K562 (cell line): ENCODE data around the gene MOB1A. TPM values are rescaled to one million over a fixed set of nuclear protein-coding genes. Genes with fewer than 3 reads are reported as not detected.

Experiments
- ATAC-seq: fragments of 200-7000 bp; cut with Tn5 transposase; 3 replicates; pipeline ENCODE4 v1.9.1; 2020; ENCODE audit warnings: moderate library complexity
- BruUV-seq: library from RNA; stranded (reverse); fragments of 400-500 nt; replicated peaks from 2 replicates; lab custom pipeline; 2021; lab: Mats Ljungman, UMichigan
- CTCF ChIA-PET: fragments of 300-600 bp; formaldehyde crosslinking; extraction: SDS; loops from one replicate; lab custom pipeline; 2021; ENCODE audit warnings: low intra/inter-chr PET ratio; lab: Yijun Ruan, JAX
- POLR2A ChIA-PET: fragments of 300-600, 350-650 bp; sonication (Branson Sonifier 250); formaldehyde crosslinking; extraction: SDS; loops from one replicate; lab custom pipeline; 2021; ENCODE audit warnings: antibody characterized with exemption, inconsistent platforms; lab: Yijun Ruan, JAX
- DNase-seq, 4 experiments: peaks; one replicate each; pipeline versions ENCODE4 v3.0.0 to v3.0.0-alpha.2; 2011 to 2018; ENCODE audit warnings: low spot score in 3 of 4, mixed read lengths in 3 of 4; ENCODE audit errors: extremely low read depth in 1 of 4
- FAIRE-seq: peaks from 2 replicates; lab custom pipeline; 2011; peaks lifted over from hg19 to GRCh38; lab: Jason Lieb, UNC
- H2AFZ ChIP-seq: 2 replicates; pipeline ENCODE4 v1.6.0; 2011; ENCODE audit warnings: low read depth, low read length, control low read depth, inconsistent platforms
- H3K27ac ChIP-seq: fragments of 200-600 bp; 3 replicates; pipeline ENCODE4 v1.8.0; 2011; ENCODE audit warnings: low read depth, mild to moderate bottlenecking, control low read depth, inconsistent platforms, low read length, moderate library complexity, mixed read lengths; ENCODE audit errors: extremely low read depth
- H3K27me3 ChIP-seq, 2 experiments: fragments of 300-600 bp in 1 of 2; 2 replicates in 1 of 2; 3 replicates in 1 of 2; pipeline versions ENCODE4 v1.6.0 to v1.8.0; 2011; ENCODE audit warnings: inconsistent platforms in 2 of 2, low read length in 2 of 2, mild to moderate bottlenecking in 1 of 2, mixed read lengths in 1 of 2, moderate library complexity in 1 of 2; ENCODE audit not compliant: control insufficient read depth in 2 of 2, insufficient read depth in 2 of 2
- H3K36me3 ChIP-seq: fragments of 300-600 bp; 3 replicates; pipeline ENCODE4 v1.8.0; 2011; ENCODE audit warnings: mild to moderate bottlenecking, low read length, inconsistent platforms; ENCODE audit not compliant: control insufficient read depth, insufficient read depth
- H3K4me1 ChIP-seq, 2 experiments: fragments of 200-600 bp in 1 of 2; replicated peaks in 1 of 2; 2 replicates in 1 of 2; 3 replicates in 1 of 2; pipeline versions ENCODE4 v1.5.1 to v1.8.0; 2011; ENCODE audit warnings: inconsistent platforms in 2 of 2, low read length in 2 of 2, mild to moderate bottlenecking in 1 of 2, mixed read lengths in 1 of 2, moderate library complexity in 1 of 2; ENCODE audit not compliant: control insufficient read depth in 2 of 2, insufficient read depth in 2 of 2
- H3K4me2 ChIP-seq: 2 replicates; pipeline ENCODE4 v1.6.1; 2011; ENCODE audit warnings: low read length, control low read depth, inconsistent platforms, mixed read lengths; ENCODE audit not compliant: insufficient read depth
- H3K4me3 ChIP-seq: fragments of 200-600 bp; sonication (generic), shearing (Covaris generic); 2 replicates; pipeline ENCODE4 v1.5.1; 2016; ENCODE audit warnings: control low read depth, inconsistent platforms
- H3K79me2 ChIP-seq: fragments of 200-600 bp; 3 replicates; pipeline ENCODE4 v1.8.0; 2011; ENCODE audit warnings: low read length, inconsistent platforms; ENCODE audit not compliant: control insufficient read depth, insufficient read depth
- H3K9ac ChIP-seq, 2 experiments: 2 replicates each; pipeline versions ENCODE4 v1.6.0 to v1.6.1; 2011; ENCODE audit warnings: low read depth in 2 of 2, low read length in 2 of 2, control low read depth in 1 of 2, inconsistent platforms in 1 of 2, mild to moderate bottlenecking in 1 of 2, mixed read lengths in 1 of 2; ENCODE audit not compliant: insufficient read depth in 1 of 2
- H3K9me1 ChIP-seq: one replicate; pipeline ENCODE4 v1.6.0; 2011; ENCODE audit warnings: inconsistent platforms, mild to moderate bottlenecking, low read length, moderate library complexity; ENCODE audit not compliant: control insufficient read depth, insufficient read depth
- H3K9me3 ChIP-seq: replicated peaks from 2 replicates; pipeline ENCODE4 v1.5.1; 2011; ENCODE audit warnings: low read depth, low read length, inconsistent platforms; ENCODE audit not compliant: control insufficient read depth, insufficient read depth
- H4K20me1 ChIP-seq: replicated peaks from 2 replicates; pipeline ENCODE4 v1.6.1; 2011; ENCODE audit warnings: low read length, inconsistent platforms, mixed read lengths; ENCODE audit not compliant: control insufficient read depth, insufficient read depth
- ARHGAP35 ChIP-seq: fragments of 450-650 bp; IDR thresholded peaks from 2 replicates; pipeline ENCODE4 v1.6.1; 2018; ENCODE audit not compliant: partially characterized antibody
- CBX3 ChIP-seq, 2 experiments: IDR thresholded peaks; 1 replicate in 1 of 2; 2 replicates in 1 of 2; pipeline ENCODE4 v1.6.1; 2012; ENCODE audit warnings: inconsistent platforms in 2 of 2, low read length in 2 of 2, borderline replicate concordance in 1 of 2, control low read depth in 1 of 2
- CHD1 ChIP-seq: fragments of 200-600 bp; sonication (generic); IDR thresholded peaks from one replicate; pipeline ENCODE4 v1.6.1; 2012; ENCODE audit warnings: mild to moderate bottlenecking, moderate library complexity, low read length, inconsistent platforms
- HDGF ChIP-seq: fragments of 450-650 bp; IDR thresholded peaks from 2 replicates; pipeline ENCODE4 v1.6.1; 2016
- HOXB6 ChIP-seq: fragments of 250-450 bp; sonication (Bioruptor Pico); IDR thresholded peaks from 2 replicates; pipeline ENCODE4 v1.5.1; 2022; ENCODE audit warnings: mild to moderate bottlenecking, borderline replicate concordance
- KDM1A ChIP-seq, 2 experiments: fragments of 450-650 bp; IDR thresholded peaks; 2 replicates each; pipeline ENCODE4 v1.6.1; 2016; ENCODE audit warnings: mild to moderate bottlenecking in 2 of 2
- NKRF ChIP-seq: fragments of 450-650 bp; IDR thresholded peaks from 2 replicates; pipeline ENCODE4 v1.6.1; 2016; ENCODE audit warnings: borderline replicate concordance
- NUFIP1 ChIP-seq: fragments of 450-650 bp; IDR thresholded peaks from 2 replicates; pipeline ENCODE4 v1.6.1; 2018; ENCODE audit not compliant: partially characterized antibody
- PTBP1 ChIP-seq: fragments of 200-400 bp; formaldehyde crosslinking; IDR thresholded peaks from 2 replicates; pipeline ENCODE4 v1.6.1; 2017; ENCODE audit warnings: low read depth, low read length
- SPI1 ChIP-seq: IDR thresholded peaks from 2 replicates; pipeline ENCODE4 v1.6.1; 2011; ENCODE audit warnings: low read depth, low read length, control low read depth, borderline replicate concordance
- SRSF9 ChIP-seq: fragments of 200-400 bp; formaldehyde crosslinking; IDR thresholded peaks from 2 replicates; pipeline ENCODE4 v1.6.1; 2017; ENCODE audit warnings: low read depth, low read length, borderline replicate concordance
- ZBTB1 ChIP-seq: sonication (generic); formaldehyde crosslinking; IDR thresholded peaks from 2 replicates; pipeline ENCODE4 v1.8.1; 2023; ENCODE audit warnings: missing genetic modification reagents, low read depth, mild to moderate bottlenecking, borderline replicate concordance
- ZNF395 ChIP-seq: fragments of 200-800 bp; sonication (Bioruptor generic); IDR thresholded peaks from 2 replicates; pipeline ENCODE4 v1.6.1; 2017; ENCODE audit warnings: missing genetic modification characterization, missing compliant biosample characterization
- ZNF449 ChIP-seq: fragments of 250-450 bp; sonication (Bioruptor Pico); IDR thresholded peaks from 2 replicates; pipeline ENCODE4 v1.8.0; 2022; ENCODE audit warnings: moderate library complexity, mild to moderate bottlenecking, inconsistent platforms
- ZNF695 ChIP-seq: fragments of 450-650 bp; formaldehyde crosslinking; IDR thresholded peaks from 2 replicates; pipeline ENCODE4 v1.4.0; 2020; ENCODE audit warnings: mild to moderate bottlenecking, moderate library complexity
- ZNF76 ChIP-seq: fragments of 250-450 bp; sonication (Bioruptor Pico); IDR thresholded peaks from 2 replicates; pipeline ENCODE4 v1.4.0; 2020; ENCODE audit warnings: mild to moderate bottlenecking, moderate library complexity, borderline replicate concordance
- ZNF830 ChIP-seq: fragments of 250-450 bp; sonication (Bioruptor Pico); IDR thresholded peaks from 2 replicates; pipeline ENCODE4 v1.5.0; 2021; ENCODE audit warnings: mild to moderate bottlenecking
- WGBS: fragments of 100-300 bp; shearing (Covaris generic); methylation state at CpG from one replicate; pipeline ENCODE4 v1.1.6; 2016; ENCODE audit warnings: low coverage, mixed read lengths; ENCODE audit not compliant: insufficient coverage; ENCODE audit errors: missing lambda C conversion rate; 5-methylcytosine and 5-hydroxymethylcytosine counted together
- in situ Hi-C: fragments of 300-500 bp; cut with MboI; formaldehyde crosslinking; loops from 4 replicates; pipeline ENCODE4 v1.15.0; 2018; ENCODE audit warnings: inconsistent platforms, mixed read lengths
- intact Hi-C: fragments of 100-400 bp; cut with micrococcal nuclease; formaldehyde crosslinking; loops from 2 replicates; pipeline ENCODE4 v1.14.2; 2022
- polyA plus RNA-seq, 8 experiments: library from polyadenylated mRNA; depleted of rRNA in 4 of 8; stranded (reverse) in 5 of 8; unstranded in 3 of 8; fragments of >200 nt; fragmentation: Nextera tagmentation in 2 of 8; fragmentation: Illumina TruSeq in 1 of 8; extraction: Ambion mirVana in 2 of 8; extraction: Trizol in 1 of 8; gene quantifications; 2 replicates each; pipeline versions ENCODE4 v1.2.1 to v1.2.3, GENCODE V29; 2011 to 2014; ENCODE audit warnings: inconsistent platforms in 1 of 8, missing spikeins in 1 of 8
- total RNA-seq, 7 experiments: library from RNA; depleted of rRNA in 6 of 7; stranded (reverse); fragments of >200 nt in 6 of 7; fragmentation: Illumina TruSeq in 2 of 7; extraction: Trizol in 2 of 7; gene quantifications; 2 replicates each; pipeline versions ENCODE4 v1.2.1 to v1.2.3, GENCODE V29; 2011 to 2021; ENCODE audit warnings: low replicate concordance in 1 of 7

Gene MOB1A
- total and polyA plus RNA-seq, 9 of the 15 experiments (the other 6 are each of a cell fraction or from before 2014, with no cell fraction given): 24.8 to 100 (median 60.2) TPM

GRCh38 chr2:74201196-74201595 lies 22.5 kb upstream of the MOB1A start:
- no peak for ATAC-seq
- Histone ChIP-seq H3K9me3 (no peaks in the 10 kb centered on the region), H3K4me2 (peak overlapping the region; percentile 16; the same call in 1 of the 2 replicates), H3K9ac (no peak overlapping the region), H3K36me3 (peaks cover 62% of the 10 kb centered on the region), H3K79me2 (peaks cover 84% of the 10 kb centered on the region), H2AFZ (no peak overlapping the region), H3K27me3 (no peaks in the 10 kb centered on the region), H3K9me1 (peaks cover 4% of the 10 kb centered on the region), H3K27ac (no peak overlapping the region), H3K4me3 (0 out of 2 replicates have a peak overlapping the region, but pooled peaks have one; percentile 72), H4K20me1 (peaks cover 31% of the 10 kb centered on the region), H3K4me1 (peaks cover 30 to 51% of the 10 kb centered on the region in 2 experiments)
- DNase-seq: no peak
- POLR2A ChIA-PET: interaction anchor here (0.7 to 5.8 kb wide), 2 partner anchors 13 to 16 kb away, joined by 3 to 38 read pairs; no protein-coding TSS in a partner anchor
- FAIRE-seq: no peak
- in situ Hi-C loops: no loop called here
- CTCF ChIA-PET: no interaction called here
- TF ChIP-seq SRSF9 (no peak), SPI1 (no peak), ZNF830 (CRISPR knock-in tag) (no peak), HDGF (no peak), CBX3 (IDR thresholded peaks at IDR 0.05; ENCODE audit: borderline replicate concordance in 1 of 2, low read length in 2 of 2) (no peak), KDM1A (IDR thresholded peaks at IDR 0.05) (peak; percentile 66 to 76; a peak in 3 of 4 replicates), ZBTB1 (CRISPR knock-in tag) (no peak), ZNF76 (no peak), ARHGAP35 (no peak), NUFIP1 (no peak), NKRF (0 out of 2 replicates have a peak, but pooled peaks have one; percentile 20), PTBP1 (no peak), ZNF449 (CRISPR knock-in tag) (no peak), CHD1 (no peak), ZNF695 (no peak), HOXB6 (CRISPR knock-in tag) (no peak), ZNF395 (CRISPR knock-in tag) (no peak)
- intact Hi-C loops: no loop called here
- 65% methylated on average over 3 of the region's 3 CpGs for WGBS
- no TSS peak for BruUV-seq
